ENCODE data around the gene HMGB4.

The HMGB4 gene

DNA sequence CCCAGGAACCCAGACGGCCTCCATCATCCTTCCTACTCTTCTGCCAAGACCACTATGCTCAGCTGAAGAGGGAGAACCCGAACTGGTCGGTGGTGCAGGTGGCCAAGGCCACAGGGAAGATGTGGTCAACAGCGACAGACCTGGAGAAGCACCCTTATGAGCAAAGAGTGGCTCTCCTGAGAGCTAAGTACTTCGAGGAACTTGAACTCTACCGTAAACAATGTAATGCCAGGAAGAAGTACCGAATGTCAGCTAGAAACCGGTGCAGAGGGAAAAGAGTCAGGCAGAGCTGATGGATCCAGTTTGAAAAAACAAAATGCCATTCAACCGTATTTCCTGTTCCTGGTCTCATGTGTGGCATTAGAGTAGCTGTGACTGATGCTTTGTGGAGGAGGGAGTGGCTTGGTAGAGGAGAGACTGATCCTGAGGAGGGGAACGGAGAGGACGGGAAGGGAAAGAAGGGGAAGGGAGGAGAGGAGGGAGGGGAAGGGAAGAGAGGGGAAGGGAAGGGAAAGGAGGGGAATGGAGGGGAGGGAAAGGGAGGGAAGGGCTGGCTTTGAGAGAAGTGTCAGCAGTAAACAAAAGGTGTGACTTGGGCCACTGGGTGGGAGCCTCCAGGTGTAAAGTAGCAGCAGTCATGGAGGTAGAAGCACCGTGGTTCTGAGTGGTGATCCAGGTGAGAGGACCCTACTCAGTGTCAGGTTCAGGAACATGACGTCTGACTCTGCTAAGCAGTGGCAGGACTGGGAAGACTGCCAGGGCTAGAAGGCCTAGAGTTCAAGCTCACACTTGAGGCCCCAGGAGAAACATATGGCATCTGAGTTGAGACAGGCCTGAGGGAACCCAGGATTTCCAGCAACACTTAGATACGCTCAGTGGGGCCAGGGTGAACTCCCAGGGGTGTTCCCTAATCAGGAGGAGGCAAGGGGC, 846 bp downstream of the HMGB4 start:
- ChIA-PET POLR2A (no interaction called here), CTCF (no interaction called here)
- no peak overlapping the region for H3K4me3 ChIP-seq (ENCODE audit: low read depth, low read length)
- no peaks in the 10 kb centered on the region for H3K36me3 ChIP-seq (ENCODE audit: control insufficient read depth in 2 of 2, insufficient read depth in 1 of 2, low read length in 2 of 2)
- no peaks in the 10 kb centered on the region for H3K9me3 ChIP-seq (ENCODE audit: control insufficient read depth, insufficient read depth, low read depth, low read length)
- no peak overlapping the region for H3K27ac ChIP-seq (ENCODE audit: extremely low read depth, low read depth, low read length)
- no peak for TF ChIP-seq SCRT1 (tag by site-specific recombination; IDR thresholded peaks at IDR 0.05; ENCODE audit: borderline replicate concordance)
- no peak for TF ChIP-seq ZNF391 (tag by site-specific recombination; IDR thresholded peaks at IDR 0.05; ENCODE audit: borderline replicate concordance, low read depth)
- TF ChIP-seq ZNF768 (tag by site-specific recombination; IDR thresholded peaks at IDR 0.05) = no peak
- TF ChIP-seq, protein P1, sequence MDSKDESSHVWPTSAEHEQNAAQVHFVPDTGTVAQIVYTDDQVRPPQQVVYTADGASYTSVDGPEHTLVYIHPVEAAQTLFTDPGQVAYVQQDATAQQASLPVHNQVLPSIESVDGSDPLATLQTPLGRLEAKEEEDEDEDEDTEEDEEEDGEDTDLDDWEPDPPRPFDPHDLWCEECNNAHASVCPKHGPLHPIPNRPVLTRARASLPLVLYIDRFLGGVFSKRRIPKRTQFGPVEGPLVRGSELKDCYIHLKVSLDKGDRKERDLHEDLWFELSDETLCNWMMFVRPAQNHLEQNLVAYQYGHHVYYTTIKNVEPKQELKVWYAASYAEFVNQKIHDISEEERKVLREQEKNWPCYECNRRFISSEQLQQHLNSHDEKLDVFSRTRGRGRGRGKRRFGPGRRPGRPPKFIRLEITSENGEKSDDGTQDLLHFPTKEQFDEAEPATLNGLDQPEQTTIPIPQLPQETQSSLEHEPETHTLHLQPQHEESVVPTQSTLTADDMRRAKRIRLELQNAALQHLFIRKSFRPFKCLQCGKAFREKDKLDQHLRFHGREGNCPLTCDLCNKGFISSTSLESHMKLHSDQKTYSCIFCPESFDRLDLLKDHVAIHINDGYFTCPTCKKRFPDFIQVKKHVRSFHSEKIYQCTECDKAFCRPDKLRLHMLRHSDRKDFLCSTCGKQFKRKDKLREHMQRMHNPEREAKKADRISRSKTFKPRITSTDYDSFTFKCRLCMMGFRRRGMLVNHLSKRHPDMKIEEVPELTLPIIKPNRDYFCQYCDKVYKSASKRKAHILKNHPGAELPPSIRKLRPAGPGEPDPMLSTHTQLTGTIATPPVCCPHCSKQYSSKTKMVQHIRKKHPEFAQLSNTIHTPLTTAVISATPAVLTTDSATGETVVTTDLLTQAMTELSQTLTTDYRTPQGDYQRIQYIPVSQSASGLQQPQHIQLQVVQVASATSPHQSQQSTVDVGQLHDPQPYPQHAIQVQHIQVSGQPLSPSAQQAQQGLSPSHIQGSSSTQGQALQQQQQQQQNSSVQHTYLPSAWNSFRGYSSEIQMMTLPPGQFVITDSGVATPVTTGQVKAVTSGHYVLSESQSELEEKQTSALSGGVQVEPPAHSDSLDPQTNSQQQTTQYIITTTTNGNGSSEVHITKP (tag by site-specific recombination; IDR thresholded peaks at IDR 0.05) = no peak
- no peak for TF ChIP-seq ZNF555 (tag by site-specific recombination; conservative IDR thresholded peaks at IDR 0.05)
- TF ChIP-seq, protein P2, sequence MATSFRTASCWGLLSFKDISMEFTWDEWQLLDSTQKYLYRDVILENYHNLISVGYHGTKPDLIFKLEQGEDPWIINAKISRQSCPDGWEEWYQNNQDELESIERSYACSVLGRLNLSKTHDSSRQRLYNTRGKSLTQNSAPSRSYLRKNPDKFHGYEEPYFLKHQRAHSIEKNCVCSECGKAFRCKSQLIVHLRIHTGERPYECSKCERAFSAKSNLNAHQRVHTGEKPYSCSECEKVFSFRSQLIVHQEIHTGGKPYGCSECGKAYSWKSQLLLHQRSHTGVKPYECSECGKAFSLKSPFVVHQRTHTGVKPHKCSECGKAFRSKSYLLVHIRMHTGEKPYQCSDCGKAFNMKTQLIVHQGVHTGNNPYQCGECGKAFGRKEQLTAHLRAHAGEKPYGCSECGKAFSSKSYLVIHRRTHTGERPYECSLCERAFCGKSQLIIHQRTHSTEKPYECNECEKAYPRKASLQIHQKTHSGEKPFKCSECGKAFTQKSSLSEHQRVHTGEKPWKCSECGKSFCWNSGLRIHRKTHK (tag by site-specific recombination; IDR thresholded peaks at IDR 0.05) = no peak
- no peak for TF ChIP-seq ZNF114 (tag by site-specific recombination; IDR thresholded peaks at IDR 0.05)
- TF ChIP-seq ZNF571 (tag by site-specific recombination; IDR thresholded peaks at IDR 0.05) = no peak
- no peak for TF ChIP-seq HOXA7 (CRISPR knock-in tag; IDR thresholded peaks at IDR 0.05; ENCODE audit: borderline replicate concordance)
- TF ChIP-seq, protein P3, sequence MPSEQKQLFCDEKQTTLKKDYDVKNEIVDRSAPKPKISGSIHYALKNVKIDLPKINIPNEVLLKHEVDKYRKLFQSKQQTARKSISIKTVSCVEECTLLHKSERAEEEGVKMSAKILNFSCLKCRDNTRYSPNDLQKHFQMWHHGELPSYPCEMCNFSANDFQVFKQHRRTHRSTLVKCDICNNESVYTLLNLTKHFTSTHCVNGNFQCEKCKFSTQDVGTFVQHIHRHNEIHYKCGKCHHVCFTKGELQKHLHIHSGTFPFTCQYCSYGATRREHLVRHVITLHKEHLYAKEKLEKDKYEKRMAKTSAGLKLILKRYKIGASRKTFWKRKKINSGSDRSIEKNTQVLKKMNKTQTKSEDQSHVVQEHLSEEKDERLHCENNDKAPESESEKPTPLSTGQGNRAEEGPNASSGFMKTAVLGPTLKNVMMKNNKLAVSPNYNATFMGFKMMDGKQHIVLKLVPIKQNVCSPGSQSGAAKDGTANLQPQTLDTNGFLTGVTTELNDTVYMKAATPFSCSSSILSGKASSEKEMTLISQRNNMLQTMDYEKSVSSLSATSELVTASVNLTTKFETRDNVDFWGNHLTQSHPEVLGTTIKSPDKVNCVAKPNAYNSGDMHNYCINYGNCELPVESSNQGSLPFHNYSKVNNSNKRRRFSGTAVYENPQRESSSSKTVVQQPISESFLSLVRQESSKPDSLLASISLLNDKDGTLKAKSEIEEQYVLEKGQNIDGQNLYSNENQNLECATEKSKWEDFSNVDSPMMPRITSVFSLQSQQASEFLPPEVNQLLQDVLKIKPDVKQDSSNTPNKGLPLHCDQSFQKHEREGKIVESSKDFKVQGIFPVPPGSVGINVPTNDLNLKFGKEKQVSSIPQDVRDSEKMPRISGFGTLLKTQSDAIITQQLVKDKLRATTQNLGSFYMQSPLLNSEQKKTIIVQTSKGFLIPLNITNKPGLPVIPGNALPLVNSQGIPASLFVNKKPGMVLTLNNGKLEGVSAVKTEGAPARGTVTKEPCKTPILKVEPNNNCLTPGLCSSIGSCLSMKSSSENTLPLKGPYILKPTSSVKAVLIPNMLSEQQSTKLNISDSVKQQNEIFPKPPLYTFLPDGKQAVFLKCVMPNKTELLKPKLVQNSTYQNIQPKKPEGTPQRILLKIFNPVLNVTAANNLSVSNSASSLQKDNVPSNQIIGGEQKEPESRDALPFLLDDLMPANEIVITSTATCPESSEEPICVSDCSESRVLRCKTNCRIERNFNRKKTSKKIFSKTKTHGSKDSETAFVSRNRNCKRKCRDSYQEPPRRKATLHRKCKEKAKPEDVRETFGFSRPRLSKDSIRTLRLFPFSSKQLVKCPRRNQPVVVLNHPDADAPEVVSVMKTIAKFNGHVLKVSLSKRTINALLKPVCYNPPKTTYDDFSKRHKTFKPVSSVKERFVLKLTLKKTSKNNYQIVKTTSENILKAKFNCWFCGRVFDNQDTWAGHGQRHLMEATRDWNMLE (tag by site-specific recombination; conservative IDR thresholded peaks at IDR 0.05; ENCODE audit: low read depth) = no peak
- TF ChIP-seq ZNF19 (tag by site-specific recombination; IDR thresholded peaks at IDR 0.05; ENCODE audit: low read depth) = no peak
- TF ChIP-seq, protein P4, sequence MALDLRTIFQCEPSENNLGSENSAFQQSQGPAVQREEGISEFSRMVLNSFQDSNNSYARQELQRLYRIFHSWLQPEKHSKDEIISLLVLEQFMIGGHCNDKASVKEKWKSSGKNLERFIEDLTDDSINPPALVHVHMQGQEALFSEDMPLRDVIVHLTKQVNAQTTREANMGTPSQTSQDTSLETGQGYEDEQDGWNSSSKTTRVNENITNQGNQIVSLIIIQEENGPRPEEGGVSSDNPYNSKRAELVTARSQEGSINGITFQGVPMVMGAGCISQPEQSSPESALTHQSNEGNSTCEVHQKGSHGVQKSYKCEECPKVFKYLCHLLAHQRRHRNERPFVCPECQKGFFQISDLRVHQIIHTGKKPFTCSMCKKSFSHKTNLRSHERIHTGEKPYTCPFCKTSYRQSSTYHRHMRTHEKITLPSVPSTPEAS (tag by site-specific recombination; IDR thresholded peaks at IDR 0.05) = no peak
- no peak for TF ChIP-seq ZNF837 (tag by site-specific recombination; IDR thresholded peaks at IDR 0.05)
- TF ChIP-seq, protein P5, sequence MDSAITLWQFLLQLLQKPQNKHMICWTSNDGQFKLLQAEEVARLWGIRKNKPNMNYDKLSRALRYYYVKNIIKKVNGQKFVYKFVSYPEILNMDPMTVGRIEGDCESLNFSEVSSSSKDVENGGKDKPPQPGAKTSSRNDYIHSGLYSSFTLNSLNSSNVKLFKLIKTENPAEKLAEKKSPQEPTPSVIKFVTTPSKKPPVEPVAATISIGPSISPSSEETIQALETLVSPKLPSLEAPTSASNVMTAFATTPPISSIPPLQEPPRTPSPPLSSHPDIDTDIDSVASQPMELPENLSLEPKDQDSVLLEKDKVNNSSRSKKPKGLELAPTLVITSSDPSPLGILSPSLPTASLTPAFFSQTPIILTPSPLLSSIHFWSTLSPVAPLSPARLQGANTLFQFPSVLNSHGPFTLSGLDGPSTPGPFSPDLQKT (IDR thresholded peaks at IDR 0.05; ENCODE audit: borderline replicate concordance, low read depth, low read length) = no peak
- no peak for TF ChIP-seq ZNF585B (tag by site-specific recombination; IDR thresholded peaks at IDR 0.05)
- TF ChIP-seq ZNF140 (tag by site-specific recombination; IDR thresholded peaks at IDR 0.05) = no peak
- TF ChIP-seq ZNF830 (tag by site-specific recombination; IDR thresholded peaks at IDR 0.05; ENCODE audit: low read depth) = no peak
- no peak for TF ChIP-seq ZBTB21 (tag by site-specific recombination; IDR thresholded peaks at IDR 0.05)
- no peak for TF ChIP-seq ZNF658 (tag by site-specific recombination; IDR thresholded peaks at IDR 0.05)
- no peak for TF ChIP-seq ZNF544 (tag by site-specific recombination; IDR thresholded peaks at IDR 0.05)
- H3K4me1 ChIP-seq (ENCODE audit: control insufficient read depth, insufficient read depth, low read length) = no peaks in the 10 kb centered on the region

All from HEK293 (cell line).